Superior temporal gyrus (tissue), 1 donor: ENCODE data around the gene WDR33.
A peak's percentile ranks its signal among the peaks of the same experiment; 100 is the strongest.

Source experiments
- DNase-seq: peaks from one replicate; pipeline ENCODE4 v3.0.0-alpha.2; 2016; ENCODE audit errors: extremely low spot score

WDR33 gene

DNA sequence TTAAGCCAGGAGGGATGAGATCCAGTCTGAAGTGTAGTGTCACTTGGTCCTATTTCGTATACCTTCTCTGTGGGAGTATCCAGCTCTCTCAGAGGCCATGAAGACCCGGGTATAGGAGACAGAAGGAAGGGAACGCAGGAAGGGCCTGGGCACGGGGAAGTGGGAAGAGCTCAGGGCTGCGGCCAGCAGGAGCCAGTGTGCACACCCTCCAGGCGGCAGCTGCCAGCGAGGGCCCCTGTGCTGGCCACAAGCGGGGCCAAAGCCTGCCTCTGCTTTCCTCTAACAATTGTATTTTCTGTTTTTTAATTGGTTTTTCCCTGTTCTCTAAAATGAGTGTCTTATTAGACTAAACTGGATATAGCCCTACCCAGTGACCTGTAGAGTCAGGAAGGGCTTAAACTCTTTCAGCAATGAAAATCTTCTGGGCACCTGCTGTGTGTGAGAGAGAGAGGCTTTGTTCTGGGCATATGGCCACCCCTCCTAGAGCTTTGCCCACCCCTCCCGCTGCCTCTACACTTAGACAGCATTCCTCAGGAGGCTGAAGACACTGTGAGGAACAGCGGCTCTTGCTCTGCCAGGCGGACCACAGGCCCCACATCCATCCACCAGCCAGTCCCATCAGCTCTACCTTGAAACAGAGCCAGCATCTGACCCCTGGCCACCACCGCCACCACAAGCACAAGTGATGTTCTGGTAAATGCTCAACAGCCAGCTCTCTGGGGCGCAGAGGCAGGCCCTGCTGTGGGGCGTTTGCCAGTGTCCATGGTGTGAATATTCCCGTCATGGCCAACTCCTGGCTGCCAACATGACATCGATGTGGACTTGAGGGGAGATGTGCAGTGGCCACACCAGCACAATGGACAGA lies 155.5 kb downstream of the WDR33 start:
- no peak for DNase-seq

DNA sequence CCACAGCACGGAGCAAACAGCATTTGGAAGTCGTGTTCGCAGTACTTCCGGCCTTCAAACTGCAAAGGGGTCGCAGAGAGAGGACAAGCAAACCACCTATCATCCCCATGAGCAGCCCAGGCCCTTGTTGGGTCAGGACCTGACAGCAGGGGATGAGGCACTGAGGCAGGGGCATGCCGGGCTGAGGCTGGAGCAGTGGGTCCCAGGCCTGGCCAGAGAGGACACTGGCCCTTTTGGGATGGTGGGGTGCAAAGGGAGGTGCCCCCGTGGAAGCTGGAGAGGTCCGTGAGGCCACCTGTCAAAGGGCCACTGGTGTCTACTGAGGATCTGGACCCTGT lies 156.2 kb downstream of the WDR33 start:
- DNase-seq = no peak

DNA sequence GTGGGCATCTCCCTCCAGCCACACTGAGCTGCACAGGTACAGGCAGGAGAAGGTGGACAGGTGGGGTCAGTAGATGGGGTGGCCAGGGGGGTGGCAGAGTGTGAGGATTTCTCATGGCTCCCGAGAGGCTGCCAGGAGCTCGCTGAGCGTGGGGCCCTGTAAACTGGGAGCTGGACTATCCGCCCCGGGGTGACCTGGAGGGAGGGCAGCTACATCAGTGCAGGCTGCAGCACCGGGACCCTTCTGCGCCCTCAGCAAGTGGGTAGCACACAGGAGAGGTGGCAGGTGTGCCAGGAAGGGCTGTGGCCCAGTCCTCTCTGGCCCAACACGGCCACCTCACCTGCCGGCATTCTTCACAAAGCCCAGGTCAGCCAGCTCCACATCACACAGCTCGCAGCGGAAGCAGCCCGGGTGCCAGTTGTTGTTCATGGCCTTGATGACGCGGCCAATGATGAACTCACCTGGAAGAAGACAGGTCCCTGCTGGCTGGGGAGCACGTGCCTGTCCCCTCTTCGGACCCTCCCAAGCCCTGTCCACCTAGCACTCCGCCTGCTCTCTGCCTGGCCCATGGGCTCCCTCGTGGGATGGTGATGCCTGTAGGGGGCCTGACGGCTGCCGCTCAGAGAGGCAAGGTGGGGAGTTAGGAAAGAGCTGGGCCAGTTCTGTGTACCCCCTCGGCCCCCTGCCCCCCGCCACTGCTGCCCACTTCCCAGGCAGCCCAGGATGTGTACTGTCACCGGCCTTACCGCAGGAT lies 156.7 kb downstream of the WDR33 start:
- no peak for DNase-seq

DNA sequence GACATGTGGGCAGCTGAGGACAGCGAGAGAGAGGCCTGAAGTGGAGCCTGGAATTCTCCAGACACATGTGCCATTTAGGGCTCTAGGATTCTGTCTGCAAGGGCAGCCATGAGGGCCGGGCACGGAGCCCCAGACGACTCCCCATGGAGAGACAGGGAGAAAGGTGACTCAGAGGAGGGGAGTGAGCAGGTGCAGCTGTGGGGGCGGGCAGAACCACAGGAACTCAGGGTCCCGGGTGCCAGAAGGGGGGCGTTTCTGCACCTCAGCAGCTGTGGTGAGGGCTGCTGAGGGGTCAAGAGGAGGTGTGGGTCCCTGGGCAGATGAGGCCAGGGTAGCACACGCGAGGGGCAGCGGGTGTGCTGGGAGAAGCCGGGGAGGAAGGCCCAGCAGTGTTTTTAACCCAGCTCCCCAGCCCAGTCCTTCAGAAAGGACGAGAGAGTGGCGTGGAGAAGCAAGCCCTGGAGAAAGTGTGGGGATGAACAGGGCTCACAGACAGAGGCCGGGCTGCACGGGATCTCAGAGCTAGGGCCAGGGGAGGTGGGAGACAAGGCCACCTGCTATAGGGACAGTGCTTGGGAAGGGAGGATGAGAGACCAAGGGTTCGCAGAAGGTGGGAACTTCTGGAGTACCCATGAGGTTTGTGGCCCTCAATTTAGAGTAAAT lies 157.4 kb downstream of the WDR33 start:
- no peak for DNase-seq

DNA sequence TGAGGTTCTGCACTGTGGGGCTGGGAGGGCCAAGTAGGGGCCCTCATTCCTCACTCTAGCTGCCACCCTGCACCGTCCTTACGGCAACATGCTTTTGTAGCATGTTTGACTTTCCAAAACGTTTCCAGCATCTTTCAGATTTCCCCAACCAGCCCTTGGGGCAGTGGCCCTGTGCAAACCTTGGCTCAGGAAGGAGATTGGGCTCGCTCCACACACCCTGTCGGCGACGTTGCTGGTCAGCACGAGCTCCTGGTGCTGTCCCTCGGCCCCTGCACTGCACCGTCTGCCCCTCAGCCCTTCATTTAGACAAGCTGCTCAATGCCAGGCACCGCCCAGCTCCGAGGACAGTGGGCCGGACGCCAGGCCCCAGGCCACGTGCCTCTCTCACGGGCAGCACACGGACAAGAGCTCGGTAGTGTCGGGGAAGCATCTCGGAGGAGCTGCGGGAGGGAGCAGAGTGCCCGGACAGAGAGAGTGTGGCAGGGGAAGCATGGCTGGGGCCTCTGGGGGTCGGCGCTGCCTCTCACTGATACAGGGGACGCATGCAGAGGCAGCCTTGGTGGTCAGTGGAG lies 158.1 kb downstream of the WDR33 start:
- DNase-seq = no peak

DNA sequence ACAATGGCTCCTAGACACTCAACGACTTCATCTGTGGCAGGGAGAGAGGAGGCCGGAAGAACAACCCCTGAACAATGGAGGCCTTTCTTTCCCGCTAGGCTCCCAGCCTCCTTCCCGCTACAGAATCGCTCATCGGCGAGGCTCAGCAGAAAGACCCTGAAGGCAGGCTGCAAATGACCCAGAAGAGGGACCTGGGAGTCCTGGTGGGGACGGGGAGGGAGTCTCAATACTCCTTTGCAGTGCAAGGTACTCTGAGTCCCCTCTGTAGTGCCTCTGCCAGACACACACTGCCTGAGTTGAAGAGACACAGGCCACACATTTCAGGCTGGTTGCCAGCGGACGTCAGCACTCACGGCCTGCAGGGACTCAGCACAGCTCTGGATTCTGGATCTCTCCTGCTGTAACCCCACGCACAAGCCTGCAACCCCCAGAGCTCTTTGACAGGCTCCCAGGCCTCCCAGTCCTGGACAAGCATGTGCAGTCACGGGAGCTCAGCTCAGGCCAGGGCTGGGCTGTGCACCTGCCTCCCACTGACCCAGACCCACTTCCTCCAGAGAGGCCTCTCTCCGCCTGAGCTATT lies 158.9 kb downstream of the WDR33 start:
- peak; percentile 89 for DNase-seq

DNA sequence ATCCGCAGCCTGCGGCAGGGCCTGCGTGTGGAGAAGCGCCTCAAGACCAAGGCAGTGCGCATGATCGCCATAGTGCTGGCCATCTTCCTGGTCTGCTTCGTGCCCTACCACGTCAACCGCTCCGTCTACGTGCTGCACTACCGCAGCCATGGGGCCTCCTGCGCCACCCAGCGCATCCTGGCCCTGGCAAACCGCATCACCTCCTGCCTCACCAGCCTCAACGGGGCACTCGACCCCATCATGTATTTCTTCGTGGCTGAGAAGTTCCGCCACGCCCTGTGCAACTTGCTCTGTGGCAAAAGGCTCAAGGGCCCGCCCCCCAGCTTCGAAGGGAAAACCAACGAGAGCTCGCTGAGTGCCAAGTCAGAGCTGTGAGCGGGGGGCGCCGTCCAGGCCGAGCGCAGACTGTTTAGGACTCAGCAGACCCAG lies 159.6 kb downstream of the WDR33 start:
- no peak for DNase-seq
